ENCODE data around the gene NT5DC4.
"Not testable (repeated sequence)": the region's sequence is repeated elsewhere in the genome, so short reads cannot be mapped to it uniquely, and the experiment has no call there.

GRCh38 chr2:112716826-112717352, 3.9 kb upstream of the NT5DC4 start:
- not testable (repeated sequence) for TF ChIP-seq CTCF (IDR thresholded peaks at IDR 0.05; ENCODE audit: borderline replicate concordance, extremely low read depth, low read length, poor library complexity, severe bottlenecking); EZH2 (IDR thresholded peaks at IDR 0.05; ENCODE audit: borderline replicate concordance, low read depth, low read length, severe bottlenecking)
